Neural cell (in vitro differentiated cells): ENCODE data around the gene IGSF21.

Experiments used
- EP300 ChIP-seq: fragments of 450-650 bp; conservative IDR thresholded peaks from 2 replicates; pipeline ENCODE4 v1.6.1; 2014; ENCODE audit warnings: antibody characterized with exemption, mild to moderate bottlenecking, moderate library complexity; ENCODE audit not compliant: poor library complexity, severe bottlenecking
- EZH2 ChIP-seq: fragments of 200-600, 300-800 bp; shearing (Covaris generic), sonication (generic); IDR thresholded peaks from 2 replicates; pipeline ENCODE4 v1.6.1; 2014; ENCODE audit warnings: antibody characterized with exemption, low read length, borderline replicate concordance, mild to moderate bottlenecking; ENCODE audit not compliant: insufficient read depth, poor library complexity, severe bottlenecking
- MXI1 ChIP-seq: fragments of 450-650 bp; conservative IDR thresholded peaks from 2 replicates; pipeline ENCODE4 v1.6.1; 2014; ENCODE audit warnings: antibody characterized with exemption, mild to moderate bottlenecking; ENCODE audit not compliant: poor library complexity, severe bottlenecking
- POLR2AphosphoS5 ChIP-seq: IDR thresholded peaks from 2 replicates; pipeline ENCODE4 v1.6.1; 2012
- RAD21 ChIP-seq: fragments of 450-650 bp; conservative IDR thresholded peaks from 2 replicates; pipeline ENCODE4 v1.6.1; 2014; ENCODE audit warnings: antibody characterized with exemption, mild to moderate bottlenecking, moderate library complexity
- SMC3 ChIP-seq: fragments of 450-650 bp; conservative IDR thresholded peaks from 2 replicates; pipeline ENCODE4 v1.6.1; 2014; ENCODE audit warnings: antibody characterized with exemption, mild to moderate bottlenecking, moderate library complexity; ENCODE audit not compliant: poor library complexity
- TAF1 ChIP-seq: IDR thresholded peaks from 2 replicates; pipeline ENCODE4 v1.6.1; 2012; ENCODE audit warnings: low read depth
- TF ChIP-seq, protein P1 (sequence below): fragments of 450-650 bp; IDR thresholded peaks from 2 replicates; pipeline ENCODE4 v1.5.1; 2014; ENCODE audit warnings: antibody characterized with exemption, mild to moderate bottlenecking, moderate library complexity; ENCODE audit not compliant: poor library complexity, severe bottlenecking
- TF ChIP-seq, protein P2 (sequence below): IDR thresholded peaks from 2 replicates; pipeline ENCODE4 v1.6.1; 2012; ENCODE audit warnings: borderline replicate concordance

GRCh38 chr1:18116777-18117176 lies 9.2 kb downstream of the IGSF21 start:
- no peak for TF ChIP-seq POLR2AphosphoS5
- TF ChIP-seq, protein P1, sequence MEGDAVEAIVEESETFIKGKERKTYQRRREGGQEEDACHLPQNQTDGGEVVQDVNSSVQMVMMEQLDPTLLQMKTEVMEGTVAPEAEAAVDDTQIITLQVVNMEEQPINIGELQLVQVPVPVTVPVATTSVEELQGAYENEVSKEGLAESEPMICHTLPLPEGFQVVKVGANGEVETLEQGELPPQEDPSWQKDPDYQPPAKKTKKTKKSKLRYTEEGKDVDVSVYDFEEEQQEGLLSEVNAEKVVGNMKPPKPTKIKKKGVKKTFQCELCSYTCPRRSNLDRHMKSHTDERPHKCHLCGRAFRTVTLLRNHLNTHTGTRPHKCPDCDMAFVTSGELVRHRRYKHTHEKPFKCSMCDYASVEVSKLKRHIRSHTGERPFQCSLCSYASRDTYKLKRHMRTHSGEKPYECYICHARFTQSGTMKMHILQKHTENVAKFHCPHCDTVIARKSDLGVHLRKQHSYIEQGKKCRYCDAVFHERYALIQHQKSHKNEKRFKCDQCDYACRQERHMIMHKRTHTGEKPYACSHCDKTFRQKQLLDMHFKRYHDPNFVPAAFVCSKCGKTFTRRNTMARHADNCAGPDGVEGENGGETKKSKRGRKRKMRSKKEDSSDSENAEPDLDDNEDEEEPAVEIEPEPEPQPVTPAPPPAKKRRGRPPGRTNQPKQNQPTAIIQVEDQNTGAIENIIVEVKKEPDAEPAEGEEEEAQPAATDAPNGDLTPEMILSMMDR, result no peak
- no peak for TF ChIP-seq RAD21
- no peak for TF ChIP-seq EZH2
- no peak for TF ChIP-seq EP300
- TF ChIP-seq TAF1, result no peak
- TF ChIP-seq, protein P2, sequence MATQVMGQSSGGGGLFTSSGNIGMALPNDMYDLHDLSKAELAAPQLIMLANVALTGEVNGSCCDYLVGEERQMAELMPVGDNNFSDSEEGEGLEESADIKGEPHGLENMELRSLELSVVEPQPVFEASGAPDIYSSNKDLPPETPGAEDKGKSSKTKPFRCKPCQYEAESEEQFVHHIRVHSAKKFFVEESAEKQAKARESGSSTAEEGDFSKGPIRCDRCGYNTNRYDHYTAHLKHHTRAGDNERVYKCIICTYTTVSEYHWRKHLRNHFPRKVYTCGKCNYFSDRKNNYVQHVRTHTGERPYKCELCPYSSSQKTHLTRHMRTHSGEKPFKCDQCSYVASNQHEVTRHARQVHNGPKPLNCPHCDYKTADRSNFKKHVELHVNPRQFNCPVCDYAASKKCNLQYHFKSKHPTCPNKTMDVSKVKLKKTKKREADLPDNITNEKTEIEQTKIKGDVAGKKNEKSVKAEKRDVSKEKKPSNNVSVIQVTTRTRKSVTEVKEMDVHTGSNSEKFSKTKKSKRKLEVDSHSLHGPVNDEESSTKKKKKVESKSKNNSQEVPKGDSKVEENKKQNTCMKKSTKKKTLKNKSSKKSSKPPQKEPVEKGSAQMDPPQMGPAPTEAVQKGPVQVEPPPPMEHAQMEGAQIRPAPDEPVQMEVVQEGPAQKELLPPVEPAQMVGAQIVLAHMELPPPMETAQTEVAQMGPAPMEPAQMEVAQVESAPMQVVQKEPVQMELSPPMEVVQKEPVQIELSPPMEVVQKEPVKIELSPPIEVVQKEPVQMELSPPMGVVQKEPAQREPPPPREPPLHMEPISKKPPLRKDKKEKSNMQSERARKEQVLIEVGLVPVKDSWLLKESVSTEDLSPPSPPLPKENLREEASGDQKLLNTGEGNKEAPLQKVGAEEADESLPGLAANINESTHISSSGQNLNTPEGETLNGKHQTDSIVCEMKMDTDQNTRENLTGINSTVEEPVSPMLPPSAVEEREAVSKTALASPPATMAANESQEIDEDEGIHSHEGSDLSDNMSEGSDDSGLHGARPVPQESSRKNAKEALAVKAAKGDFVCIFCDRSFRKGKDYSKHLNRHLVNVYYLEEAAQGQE, result no peak
- no peak for TF ChIP-seq MXI1
- TF ChIP-seq SMC3, result no peak
